Tibial nerve (tissue), 4 donors: ENCODE measurements around the gene TTC29. TPM values are rescaled to one million over a fixed set of nuclear protein-coding genes. Genes with fewer than 3 reads are reported as not detected.
"Not testable (repeated sequence)": the region's sequence is repeated elsewhere in the genome, so short reads cannot be mapped to it uniquely, and the experiment has no call there.

Experiments used
- DNase-seq, 2 donors: peaks; one replicate each; pipeline ENCODE4 v3.0.0-alpha.2; 2019; ENCODE audit warnings: low spot score in 2 of 2
- H3K27ac ChIP-seq, 4 donors: fragments of 200-600 bp; sonication (generic) in 3 of 4; one replicate each; pipeline ENCODE4 v1.5.1; 2017 to 2019; ENCODE audit warnings: mild to moderate bottlenecking in 1 of 4
- H3K27me3 ChIP-seq, 2 donors: fragments of 200-600 bp; sonication (generic) in 1 of 2; one replicate each; pipeline versions ENCODE4 v1.5.1 to v1.6.0; 2017 to 2019
- H3K36me3 ChIP-seq, 3 donors: fragments of 200-600 bp; sonication (generic); one replicate each; pipeline ENCODE4 v1.5.1; 2018 to 2019
- H3K4me1 ChIP-seq, 4 donors: fragments of 200-600 bp; sonication (generic) in 3 of 4; one replicate each; pipeline ENCODE4 v1.5.1; 2017 to 2019
- H3K4me3 ChIP-seq, 4 donors: fragments of 200-600 bp; sonication (generic) in 3 of 4; one replicate each; pipeline ENCODE4 v1.5.1; 2017 to 2019; ENCODE audit warnings: mild to moderate bottlenecking in 1 of 4, moderate library complexity in 1 of 4
- H3K9me3 ChIP-seq, 4 donors: fragments of 200-600 bp; sonication (generic) in 3 of 4; one replicate each; pipeline ENCODE4 v1.5.1; 2017 to 2019
- CTCF ChIP-seq, 5 experiments: fragments of 200-600 bp in 3 of 5; fragments of 450-650 bp in 2 of 5; sonication (generic) in 3 of 5; IDR thresholded peaks; one replicate each; pipeline ENCODE4 v1.5.1; 2016 to 2019; ENCODE audit warnings: antibody characterized with exemption in 5 of 5, mild to moderate bottlenecking in 3 of 5, moderate library complexity in 2 of 5
- EP300 ChIP-seq, 2 donors: sonication (generic); formaldehyde crosslinking; IDR thresholded peaks; one replicate each; pipeline ENCODE4 v1.6.1; 2017; ENCODE audit warnings: antibody characterized with exemption in 2 of 2, mild to moderate bottlenecking in 1 of 2
- POLR2A ChIP-seq, 2 donors: fragments of 450-650 bp; IDR thresholded peaks; one replicate each; pipeline ENCODE4 v1.6.1; 2017; ENCODE audit warnings: antibody characterized with exemption in 2 of 2, mild to moderate bottlenecking in 2 of 2, moderate library complexity in 2 of 2
- WGBS, 2 donors: methylation state at CpG; one replicate each; pipeline ENCODE4 v1.1.5; 2018; 5-methylcytosine and 5-hydroxymethylcytosine counted together
- total RNA-seq, 4 donors: library from RNA; depleted of rRNA; stranded (reverse); fragments of >200 nt; gene quantifications; one replicate each; pipeline ENCODE4 v1.1.0, GENCODE V29; 2016

TTC29 gene
- total RNA-seq, 4 donors from 2014 or later: not detected

DNA sequence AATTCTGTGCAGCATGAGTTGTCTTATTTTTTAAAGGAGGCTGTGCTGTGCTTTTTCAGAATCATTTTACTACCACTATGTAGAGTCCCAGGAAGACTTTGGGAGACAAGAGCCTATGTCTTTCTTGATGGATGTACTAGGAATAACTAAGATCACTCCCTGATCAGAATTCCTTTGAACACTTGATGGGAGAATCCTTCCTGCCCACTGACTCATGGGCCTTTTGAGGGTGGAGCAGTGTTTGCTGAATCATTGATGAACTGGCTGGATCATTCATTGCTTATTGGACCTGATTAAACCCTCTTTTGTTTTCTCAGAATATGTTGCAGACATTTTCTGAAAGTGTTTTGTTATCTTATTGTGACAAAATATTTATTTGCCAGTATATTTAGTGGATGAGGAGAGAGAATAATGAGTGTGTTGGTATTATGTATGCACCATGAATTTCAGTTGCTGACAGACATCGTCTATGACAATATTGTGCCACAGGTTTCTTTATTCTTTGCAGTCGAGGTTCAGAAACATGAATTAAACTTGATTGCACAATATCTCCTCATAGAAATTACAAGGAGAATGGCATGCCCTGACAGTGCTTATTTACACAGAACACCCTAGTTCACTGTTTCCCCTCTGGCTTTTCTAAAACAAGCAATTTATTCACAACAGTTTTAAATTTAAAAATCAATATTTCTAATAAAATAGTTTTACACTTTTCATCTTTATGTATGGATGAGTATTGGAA lies 270.7 kb downstream of the TTC29 start:
- H3K4me1 ChIP-seq: no peaks in the 10 kb centered on the region
- H3K9me3 ChIP-seq: peaks cover 0 to 6% (median 0%) of the 10 kb centered on the region in 4 donors
- H3K27me3 ChIP-seq: no peaks in the 10 kb centered on the region
- 71 to 77% methylated on average over 2 of the region's 2 CpGs for WGBS, 2 donors
- no peak overlapping the region for H3K4me3 ChIP-seq
- H3K27ac ChIP-seq: no peak overlapping the region
- H3K36me3 ChIP-seq: no peaks in the 10 kb centered on the region
- TF ChIP-seq EP300 (IDR thresholded peaks at IDR 0.05): no peak
- no peak for TF ChIP-seq CTCF (IDR thresholded peaks at IDR 0.05)
- no peak for TF ChIP-seq POLR2A (IDR thresholded peaks at IDR 0.05)
- no peak for DNase-seq

- not testable (repeated sequence) for H3K27ac ChIP-seq, H3K36me3 ChIP-seq, DNase-seq, H3K27me3 ChIP-seq, H3K9me3 ChIP-seq, H3K4me1 ChIP-seq, H3K4me3 ChIP-seq
- WGBS, 2 donors: 69 to 79% methylated on average over 6 of the region's 6 CpGs
Measured at GRCh38 chr4:146663968-146664311, 281.7 kb downstream of the TTC29 start.

GRCh38 chr4:146661367-146661766 lies 284.3 kb downstream of the TTC29 start:
- peaks cover 0 to 10% of the 10 kb centered on the region in 2 donors for H3K27me3 ChIP-seq
- 53 to 58% methylated on average over 4 of the region's 4 CpGs for WGBS, 2 donors
- H3K4me1 ChIP-seq: no peaks in the 10 kb centered on the region
- H3K27ac ChIP-seq: no peak overlapping the region
- H3K36me3 ChIP-seq: no peaks in the 10 kb centered on the region
- H3K4me3 ChIP-seq: no peak overlapping the region
- H3K9me3 ChIP-seq: no peaks in the 10 kb centered on the region
- TF ChIP-seq POLR2A (IDR thresholded peaks at IDR 0.05) (no peak), CTCF (IDR thresholded peaks at IDR 0.05) (no peak), EP300 (IDR thresholded peaks at IDR 0.05) (no peak)
- no peak for DNase-seq
